ENCODE measurements around the gene KRTAP10-7.

KRTAP10-7 gene

DNA sequence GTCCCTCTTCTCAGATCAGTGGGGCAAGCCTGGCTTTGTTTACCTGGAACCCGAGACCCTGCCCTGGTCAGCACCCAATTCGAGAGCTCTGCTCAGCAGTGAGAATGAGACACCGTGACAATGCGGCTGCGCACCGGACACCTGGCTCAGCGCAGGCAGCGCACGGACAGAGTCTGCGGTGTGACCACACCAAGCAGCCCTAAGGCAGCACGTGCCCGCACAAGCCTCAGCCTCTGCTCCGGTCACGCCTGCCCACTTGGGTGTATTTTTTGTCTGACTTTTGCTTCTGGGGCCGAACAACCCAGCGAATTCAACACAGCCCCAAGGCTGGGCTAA lies 16.2 kb downstream of the KRTAP10-7 start:
- no peak for DNase-seq (ENCODE audit: low read depth)
- TF ChIP-seq CTCF (conservative IDR thresholded peaks at IDR 0.05; ENCODE audit: control insufficient read depth, insufficient read depth, low read depth, low read length) = no peak
- no peak overlapping the region for H3K4me3 ChIP-seq (ENCODE audit: control insufficient read depth, low read depth, low read length)

DNA sequence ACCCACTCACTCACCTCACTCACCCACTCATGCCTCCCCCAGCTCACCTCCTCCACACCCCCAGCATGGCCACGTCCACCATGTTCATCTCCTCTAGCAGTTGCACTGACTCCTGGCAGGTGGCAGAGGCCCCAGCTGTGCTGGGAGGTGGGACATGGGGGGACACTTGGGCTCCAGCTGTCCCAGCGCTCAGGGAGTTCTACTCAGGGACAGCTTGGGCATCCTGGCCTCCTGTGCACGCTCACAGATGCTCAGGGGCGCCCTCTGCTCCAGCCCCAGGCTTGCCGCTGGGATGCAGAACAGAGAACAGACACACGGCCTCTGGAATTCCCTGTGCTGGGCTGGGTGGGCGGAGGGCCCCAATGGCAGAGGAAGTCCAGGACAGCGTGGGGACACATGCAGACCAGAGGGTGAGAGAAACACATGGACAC lies 16.7 kb downstream of the KRTAP10-7 start:
- DNase-seq (ENCODE audit: low read depth) = no peak
- no peak overlapping the region for H3K4me3 ChIP-seq (ENCODE audit: control insufficient read depth, low read depth, low read length)
- no peak for TF ChIP-seq CTCF (conservative IDR thresholded peaks at IDR 0.05; ENCODE audit: control insufficient read depth, insufficient read depth, low read depth, low read length)

DNA sequence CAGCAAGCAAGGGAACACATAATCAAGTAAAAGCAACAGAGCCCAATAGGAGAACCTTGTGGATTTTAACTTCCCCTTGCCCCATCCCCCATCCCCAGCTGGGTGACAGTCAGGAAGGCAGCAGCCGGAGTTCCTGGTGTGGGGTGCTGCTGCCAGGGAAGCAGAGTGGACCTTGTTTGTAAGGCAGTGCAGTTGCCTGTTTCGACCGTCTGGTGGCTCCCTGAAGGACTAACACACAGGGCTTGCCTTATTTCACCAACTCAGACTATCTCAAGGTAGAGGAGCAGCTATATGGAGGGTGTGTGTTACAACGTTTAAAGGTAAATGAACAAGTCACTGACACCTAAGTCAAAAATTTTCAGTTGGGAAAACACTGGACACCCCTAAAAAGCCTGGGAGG lies 18.1 kb downstream of the KRTAP10-7 start:
- no peak overlapping the region for H3K4me3 ChIP-seq (ENCODE audit: control insufficient read depth, low read depth, low read length)
- no peak for DNase-seq (ENCODE audit: low read depth)
- no peak for TF ChIP-seq CTCF (conservative IDR thresholded peaks at IDR 0.05; ENCODE audit: control insufficient read depth, insufficient read depth, low read depth, low read length)

DNA sequence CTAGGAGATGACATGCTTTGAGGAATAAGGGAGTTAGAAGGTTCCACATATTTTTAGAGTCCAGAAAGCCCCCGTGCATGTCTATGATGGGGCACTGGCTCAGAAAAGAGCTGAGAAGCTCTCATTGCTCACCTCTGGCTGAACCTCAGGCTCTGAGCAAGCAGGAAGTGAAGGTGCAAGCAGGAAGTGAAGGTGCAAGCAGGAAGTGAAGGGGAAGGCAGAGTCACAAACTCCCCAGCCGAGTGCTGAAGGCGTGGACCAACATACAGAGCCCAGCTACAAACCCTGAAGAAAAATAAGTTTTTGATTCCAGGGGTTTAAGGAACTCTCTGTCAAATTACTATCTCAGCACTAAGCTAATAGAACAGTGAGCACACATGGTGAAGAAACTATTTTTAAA lies 18.5 kb downstream of the KRTAP10-7 start:
- TF ChIP-seq CTCF (conservative IDR thresholded peaks at IDR 0.05; ENCODE audit: control insufficient read depth, insufficient read depth, low read depth, low read length) = no peak
- no peak for DNase-seq (ENCODE audit: low read depth)
- H3K4me3 ChIP-seq (ENCODE audit: control insufficient read depth, low read depth, low read length) = no peak overlapping the region

DNA sequence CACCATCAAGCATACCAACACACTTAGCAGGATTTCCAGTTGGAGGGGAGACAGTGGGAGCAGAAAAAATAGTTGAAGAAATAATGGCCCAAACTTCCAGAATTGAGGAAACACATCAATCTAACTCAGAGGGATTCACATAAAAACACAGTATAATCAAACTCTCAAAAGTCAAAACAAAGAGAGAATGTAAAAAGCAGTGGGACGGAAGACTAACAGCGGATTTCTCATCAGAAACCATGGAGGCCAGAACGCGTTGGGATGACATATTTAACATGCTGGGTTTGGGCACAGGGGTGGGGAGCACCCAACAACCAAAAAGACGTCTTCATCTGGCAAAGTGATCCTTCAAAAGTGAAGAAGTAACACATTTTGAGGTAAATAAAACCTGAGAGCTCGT lies 19.5 kb downstream of the KRTAP10-7 start:
- no peak for DNase-seq (ENCODE audit: low read depth)
- no peak for TF ChIP-seq CTCF (conservative IDR thresholded peaks at IDR 0.05; ENCODE audit: control insufficient read depth, insufficient read depth, low read depth, low read length)
- no peak overlapping the region for H3K4me3 ChIP-seq (ENCODE audit: control insufficient read depth, low read depth, low read length)

DNA sequence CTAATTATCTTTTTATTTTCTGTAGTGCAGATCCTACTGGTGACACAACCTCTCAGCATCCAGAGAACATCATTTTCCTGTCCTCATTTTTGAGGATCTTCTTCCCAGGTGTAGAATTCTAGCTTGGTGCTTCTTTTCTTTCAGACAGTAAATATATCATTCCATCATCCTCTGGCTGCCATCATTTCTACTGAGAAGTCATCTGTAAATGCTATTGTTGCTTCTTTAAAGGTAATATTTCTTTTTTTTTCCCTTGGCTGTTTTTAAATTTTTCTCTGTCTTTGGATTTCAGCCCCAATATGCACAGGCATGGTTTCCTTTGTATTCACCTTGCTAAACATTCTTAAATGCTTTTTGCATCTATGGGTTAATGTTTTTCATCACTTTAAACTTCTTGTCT lies 23.2 kb downstream of the KRTAP10-7 start:
- TF ChIP-seq CTCF (conservative IDR thresholded peaks at IDR 0.05; ENCODE audit: control insufficient read depth, insufficient read depth, low read depth, low read length) = no peak
- no peak overlapping the region for H3K4me3 ChIP-seq (ENCODE audit: control insufficient read depth, low read depth, low read length)
- no peak for DNase-seq (ENCODE audit: low read depth)

DNA sequence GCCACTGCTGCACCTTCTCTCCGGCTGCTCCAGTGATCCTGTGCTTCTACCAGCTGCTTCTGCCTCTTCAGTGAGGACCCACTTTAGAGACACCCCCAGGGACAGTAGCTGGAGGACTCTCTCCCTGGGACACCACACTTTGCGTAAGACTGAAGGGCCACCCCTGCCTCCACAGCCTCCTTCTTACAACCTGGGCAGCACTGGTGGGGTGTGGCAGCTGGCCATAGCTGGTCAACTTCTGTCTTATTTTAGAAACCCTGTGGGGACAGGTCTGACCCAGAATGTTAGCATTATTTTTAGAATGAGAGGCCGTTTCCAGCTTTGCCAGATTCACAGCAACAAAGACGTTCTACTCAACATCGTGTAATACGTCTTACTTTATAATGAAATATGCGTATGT lies 25.4 kb downstream of the KRTAP10-7 start:
- H3K4me3 ChIP-seq (ENCODE audit: control insufficient read depth, low read depth, low read length) = no peak overlapping the region
- TF ChIP-seq CTCF (conservative IDR thresholded peaks at IDR 0.05; ENCODE audit: control insufficient read depth, insufficient read depth, low read depth, low read length) = no peak
- DNase-seq (ENCODE audit: low read depth) = no peak
